CD4-positive, alpha-beta memory T cell (primary cell): ENCODE results near the gene RSU1. TPM values are rescaled to one million over a fixed set of nuclear protein-coding genes. Genes with fewer than 3 reads are reported as not detected.

Source experiments
- CTCF ChIA-PET: fragments of 350-600 bp; sonication (Branson Sonifier 250); formaldehyde crosslinking; loops from one replicate; lab custom pipeline; 2021; ENCODE audit warnings: inconsistent platforms; ENCODE audit not compliant: partially characterized antibody; lab: Charles Lee
- POLR2A ChIA-PET: fragments of 350-600 bp; sonication (Branson Sonifier 250); formaldehyde crosslinking; loops from one replicate; lab custom pipeline; 2021; ENCODE audit not compliant: partially characterized antibody; lab: Charles Lee
- DNase-seq, 5 donors: peaks; one replicate each; pipeline versions ENCODE4 v3.0.0 to v3.0.0-alpha.2; 2020 to 2022; ENCODE audit warnings: mixed read lengths in 1 of 5
- H3K27ac ChIP-seq: one replicate; pipeline ENCODE4 v1.7.0; 2013; ENCODE audit warnings: low read depth, low read length
- H3K27me3 ChIP-seq: 2 replicates; pipeline ENCODE4 v1.7.0; 2013; ENCODE audit warnings: mild to moderate bottlenecking, low read length, moderate library complexity; ENCODE audit not compliant: insufficient read depth
- H3K36me3 ChIP-seq: 2 replicates; pipeline ENCODE4 v1.7.0; 2013; ENCODE audit warnings: mild to moderate bottlenecking, low read length, moderate library complexity; ENCODE audit not compliant: insufficient read depth
- H3K4me1 ChIP-seq: 2 replicates; pipeline ENCODE4 v1.7.0; 2013; ENCODE audit warnings: mild to moderate bottlenecking, low read length, moderate library complexity; ENCODE audit not compliant: insufficient read depth
- H3K4me3 ChIP-seq, 2 donors: one replicate each; pipeline ENCODE4 v1.7.0; 2013; ENCODE audit warnings: low read length in 2 of 2, mild to moderate bottlenecking in 1 of 2
- H3K9me3 ChIP-seq, 2 donors: one replicate each; pipeline ENCODE4 v1.7.0; 2013; ENCODE audit warnings: low read length in 2 of 2, control low read depth in 1 of 2; ENCODE audit not compliant: control insufficient read depth in 1 of 2
- H3K27ac Mint-ChIP-seq, 7 donors: one replicate each; pipeline ENCODE4 v1.8.0; 2020 to 2021; ENCODE audit warnings: mixed read lengths in 7 of 7, mild to moderate bottlenecking in 6 of 7, inconsistent platforms in 3 of 7, moderate library complexity in 3 of 7
- H3K27me3 Mint-ChIP-seq, 2 donors: one replicate each; pipeline ENCODE4 v1.8.0; 2020 to 2021; ENCODE audit warnings: mixed read lengths in 2 of 2
- H3K36me3 Mint-ChIP-seq, 2 donors: one replicate each; pipeline ENCODE4 v1.8.0; 2020 to 2021; ENCODE audit warnings: mixed read lengths in 2 of 2, inconsistent platforms in 1 of 2, mild to moderate bottlenecking in 1 of 2
- H3K4me1 Mint-ChIP-seq, 4 donors: one replicate each; pipeline ENCODE4 v1.8.0; 2020 to 2021; ENCODE audit warnings: mixed read lengths in 4 of 4, mild to moderate bottlenecking in 1 of 4
- H3K4me3 Mint-ChIP-seq, 8 donors: one replicate each; pipeline ENCODE4 v1.8.0; 2020 to 2021; ENCODE audit warnings: mixed read lengths in 8 of 8, mild to moderate bottlenecking in 7 of 8, moderate library complexity in 6 of 8, inconsistent platforms in 3 of 8
- H3K9me3 Mint-ChIP-seq, 8 donors: one replicate each; pipeline ENCODE4 v1.8.0; 2020 to 2021; ENCODE audit warnings: mixed read lengths in 8 of 8, mild to moderate bottlenecking in 5 of 8, inconsistent platforms in 3 of 8, moderate library complexity in 1 of 8
- intact Hi-C: fragments of 100-400 bp; cut with micrococcal nuclease; formaldehyde crosslinking; loops from one replicate; pipeline ENCODE4 v1.15.1; 2023
- polyA plus RNA-seq, 2 donors: library from polyadenylated mRNA; unstranded; fragments of 300-500 nt; fragmentation: Illumina TruSeq; gene quantifications; one replicate each; pipeline ENCODE4 v1.2.3, GENCODE V29; 2021
- total RNA-seq, 2 experiments: library from RNA; stranded (reverse); gene quantifications; one replicate each; pipeline ENCODE4 v1.2.3, GENCODE V29; 2021

RSU1 gene
- total and polyA plus RNA-seq, 4 experiments from 2014 or later, result 53.6 to 186 (median 95.1) TPM

DNA sequence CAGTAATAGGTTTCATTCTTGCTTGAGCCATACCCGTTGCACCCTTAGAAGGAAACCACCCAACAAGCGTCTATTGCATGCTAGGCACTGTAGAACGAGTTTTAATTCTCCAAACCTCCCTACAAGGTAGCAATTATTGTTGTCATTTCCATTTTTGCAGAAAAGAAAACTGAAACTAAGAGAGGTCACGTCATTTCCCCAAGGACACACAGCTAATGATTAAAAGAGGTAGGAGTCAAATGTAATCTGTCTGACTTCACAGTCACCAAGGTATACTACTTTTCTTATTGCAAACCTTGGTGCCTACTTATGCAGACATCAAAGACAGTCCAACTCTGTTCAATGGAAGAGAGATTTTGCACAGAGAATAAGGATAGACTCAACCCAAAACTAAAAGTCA lies 246.5 kb downstream of the RSU1 start:
- intact Hi-C loops, result no loop called here
- peaks cover 0 to 8% (median 5%) of the 10 kb centered on the region in 4 donors for H3K4me1 Mint-ChIP-seq
- H3K27ac Mint-ChIP-seq, result no peak overlapping the region
- no peak overlapping the region for H3K27ac ChIP-seq
- H3K27me3 ChIP-seq, result peaks cover 4% of the 10 kb centered on the region
- ChIA-PET POLR2A (no interaction called here), CTCF (no interaction called here)
- peaks cover 11 to 25% of the 10 kb centered on the region in 2 donors for H3K27me3 Mint-ChIP-seq
- H3K36me3 ChIP-seq, result no peaks in the 10 kb centered on the region
- no peak for DNase-seq
- no peak overlapping the region for H3K4me3 ChIP-seq
- H3K4me3 Mint-ChIP-seq, result peak overlapping the region in 3 of 8 donors; percentile 9 to 65 (median 59)
- H3K4me1 ChIP-seq, result no peaks in the 10 kb centered on the region
- no peaks in the 10 kb centered on the region for H3K9me3 ChIP-seq
- no peaks in the 10 kb centered on the region for H3K36me3 Mint-ChIP-seq
- H3K9me3 Mint-ChIP-seq, result no peaks in the 10 kb centered on the region

GRCh38 chr10:16566202-16566805 lies 250.9 kb downstream of the RSU1 start:
- H3K9me3 ChIP-seq, result no peaks in the 10 kb centered on the region
- POLR2A ChIA-PET, result no interaction called here
- peaks cover 0 to 8% (median 5%) of the 10 kb centered on the region in 4 donors for H3K4me1 Mint-ChIP-seq
- no peak overlapping the region for H3K4me3 ChIP-seq
- H3K36me3 Mint-ChIP-seq, result no peaks in the 10 kb centered on the region
- peaks cover 8 to 32% of the 10 kb centered on the region in 2 donors for H3K27me3 Mint-ChIP-seq
- intact Hi-C loops, result no loop called here
- H3K27me3 ChIP-seq, result no peaks in the 10 kb centered on the region
- no peak overlapping the region for H3K27ac Mint-ChIP-seq
- H3K9me3 Mint-ChIP-seq, result peaks cover 0 to 2% (median 0%) of the 10 kb centered on the region in 8 donors
- DNase-seq, result no peak
- H3K4me3 Mint-ChIP-seq, result peak overlapping the region in 1 of 8 donors; percentile 21
- no peaks in the 10 kb centered on the region for H3K4me1 ChIP-seq
- CTCF ChIA-PET, result no interaction called here
- no peak overlapping the region for H3K27ac ChIP-seq
- H3K36me3 ChIP-seq, result no peaks in the 10 kb centered on the region

GRCh38 chr10:16565604-16566003 lies 251.6 kb downstream of the RSU1 start:
- no peak overlapping the region for H3K27ac ChIP-seq
- Mint-ChIP-seq H3K27ac (peak overlapping the region in 1 of 7 donors; percentile 8), H3K4me1 (peaks cover 0 to 3% (median 1%) of the 10 kb centered on the region in 4 donors), H3K27me3 (peaks cover 8 to 33% of the 10 kb centered on the region in 2 donors), H3K36me3 (no peaks in the 10 kb centered on the region), H3K4me3 (no peak overlapping the region), H3K9me3 (peaks cover 0 to 3% (median 0%) of the 10 kb centered on the region in 8 donors)
- POLR2A ChIA-PET, result no interaction called here
- intact Hi-C loops, result no loop called here
- H3K36me3 ChIP-seq, result no peaks in the 10 kb centered on the region
- no peaks in the 10 kb centered on the region for H3K4me1 ChIP-seq
- H3K9me3 ChIP-seq, result no peaks in the 10 kb centered on the region
- CTCF ChIA-PET, result no interaction called here
- H3K27me3 ChIP-seq, result no peaks in the 10 kb centered on the region
- DNase-seq, result no peak
- no peak overlapping the region for H3K4me3 ChIP-seq

DNA sequence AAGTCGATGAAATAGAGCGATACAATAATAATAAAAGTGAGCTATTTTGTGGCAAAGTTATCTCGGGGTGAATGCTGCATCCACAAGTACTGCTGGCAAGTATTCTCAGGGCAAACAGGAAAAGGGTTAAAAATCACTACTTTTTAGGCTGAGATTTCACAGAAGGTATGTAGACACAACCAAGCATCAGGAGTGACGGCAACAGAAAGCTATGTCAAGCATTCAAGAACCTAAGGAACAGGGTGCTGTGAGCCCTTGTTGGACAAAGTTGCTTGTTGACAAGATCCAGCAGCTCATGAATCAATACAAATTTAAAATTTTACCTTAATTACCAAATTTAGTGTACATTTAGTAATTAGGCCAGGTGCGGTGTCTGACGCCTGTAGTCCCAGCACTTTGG lies 254.3 kb downstream of the RSU1 start:
- peaks cover 0 to 2% (median 0%) of the 10 kb centered on the region in 4 donors for H3K4me1 Mint-ChIP-seq
- intact Hi-C loops, result no loop called here
- ChIA-PET CTCF (no interaction called here), POLR2A (no interaction called here)
- Histone ChIP-seq H3K27ac (no peak overlapping the region), H3K36me3 (no peaks in the 10 kb centered on the region), H3K9me3 (no peaks in the 10 kb centered on the region), H3K4me3 (no peak overlapping the region), H3K4me1 (no peaks in the 10 kb centered on the region), H3K27me3 (peaks cover 4% of the 10 kb centered on the region)
- no peaks in the 10 kb centered on the region for H3K36me3 Mint-ChIP-seq
- peaks cover 0 to 6% (median 2%) of the 10 kb centered on the region in 8 donors for H3K9me3 Mint-ChIP-seq
- peaks cover 16 to 35% of the 10 kb centered on the region in 2 donors for H3K27me3 Mint-ChIP-seq
- DNase-seq, result no peak
- H3K27ac Mint-ChIP-seq, result no peak overlapping the region
- no peak overlapping the region for H3K4me3 Mint-ChIP-seq

- H3K4me3 Mint-ChIP-seq, result no peak overlapping the region
- H3K4me1 Mint-ChIP-seq, result no peaks in the 10 kb centered on the region
- Histone ChIP-seq H3K4me3 (no peak overlapping the region), H3K36me3 (no peaks in the 10 kb centered on the region), H3K27ac (no peak overlapping the region), H3K9me3 (no peaks in the 10 kb centered on the region), H3K27me3 (peaks cover 4% of the 10 kb centered on the region), H3K4me1 (no peaks in the 10 kb centered on the region)
- peak overlapping the region in 1 of 7 donors; percentile 44 for H3K27ac Mint-ChIP-seq
- peaks cover 17 to 28% of the 10 kb centered on the region in 2 donors for H3K27me3 Mint-ChIP-seq
- peaks cover 0 to 6% (median 4%) of the 10 kb centered on the region in 8 donors for H3K9me3 Mint-ChIP-seq
- intact Hi-C loops, result no loop called here
- CTCF ChIA-PET, result no interaction called here
- no peaks in the 10 kb centered on the region for H3K36me3 Mint-ChIP-seq
- POLR2A ChIA-PET, result no interaction called here
- DNase-seq, result no peak
These were observed 257.9 kb downstream of the RSU1 start for GRCh38 chr10:16559236-16559773.

DNA sequence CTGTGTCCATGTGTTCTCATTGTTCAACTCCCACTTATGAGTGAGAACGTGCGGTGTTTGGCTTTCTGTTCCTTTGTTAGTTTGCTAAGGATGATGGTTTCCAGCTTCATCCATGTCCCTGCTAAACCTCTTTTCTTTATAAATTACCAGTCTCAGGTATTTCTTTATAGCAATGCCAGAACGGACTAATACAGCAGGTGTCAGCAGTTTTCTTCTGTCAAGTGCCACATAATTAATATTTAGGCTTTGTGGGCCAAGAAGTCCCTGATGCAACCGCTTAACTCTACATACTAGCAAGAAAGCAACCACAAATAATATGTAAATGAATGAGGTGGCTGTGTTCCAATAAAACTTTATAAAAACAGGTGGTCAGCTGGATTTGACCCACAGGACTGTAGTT lies 269.3 kb downstream of the RSU1 start:
- Mint-ChIP-seq H3K4me3 (no peak overlapping the region), H3K27ac (no peak overlapping the region)
- POLR2A ChIA-PET, result no interaction called here

DNA sequence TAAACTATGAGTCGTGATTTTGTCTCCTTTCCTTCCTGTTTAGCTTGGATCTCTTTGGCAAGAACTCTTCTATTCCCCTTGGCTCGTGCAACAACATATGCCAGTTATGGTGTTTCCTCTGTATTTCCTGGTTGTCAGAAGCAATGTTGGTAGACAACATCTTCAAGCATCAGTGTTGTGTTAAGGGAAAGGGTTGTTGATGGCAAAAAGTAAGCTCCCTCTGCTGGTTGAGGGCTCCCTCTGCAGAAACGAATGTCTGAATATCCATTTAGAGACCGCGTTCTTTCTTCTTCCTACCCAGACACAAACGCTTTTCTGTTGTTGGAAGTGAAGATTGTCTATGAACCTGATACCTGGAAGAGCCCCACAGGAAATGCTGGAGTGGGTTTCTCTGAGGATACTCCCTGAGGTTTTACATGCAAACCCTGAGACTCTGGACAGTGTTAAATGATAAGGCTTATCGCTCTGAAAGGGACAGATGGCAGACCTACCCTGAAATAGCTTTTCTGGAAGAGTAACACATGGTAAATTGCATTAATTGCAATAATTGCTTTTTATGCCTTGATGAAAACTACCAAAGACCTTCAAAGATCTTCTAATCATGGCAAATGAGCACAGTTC lies 272.0 kb downstream of the RSU1 start:
- intact Hi-C loops, result no loop called here
- Mint-ChIP-seq H3K4me3 (no peak overlapping the region), H3K27me3 (peaks cover 11 to 17% of the 10 kb centered on the region in 2 donors), H3K4me1 (peaks cover 0 to 3% (median 0%) of the 10 kb centered on the region in 4 donors), H3K27ac (no peak overlapping the region), H3K9me3 (no peaks in the 10 kb centered on the region), H3K36me3 (no peaks in the 10 kb centered on the region)
- Histone ChIP-seq H3K4me3 (no peak overlapping the region), H3K27ac (no peak overlapping the region), H3K9me3 (no peaks in the 10 kb centered on the region), H3K27me3 (no peaks in the 10 kb centered on the region), H3K36me3 (no peaks in the 10 kb centered on the region), H3K4me1 (no peaks in the 10 kb centered on the region)
- ChIA-PET CTCF (interaction anchor here (0.5 to 1.6 kb wide), 7 partner anchors 9 to 643 kb away, joined by 3 to 7 read pairs (median 3); no protein-coding TSS in a partner anchor), POLR2A (no interaction called here)
- DNase-seq, result peak in 3 of 5 donors; percentile 7 to 12 (median 11)

More for the DNA sequence above, 269.3 kb downstream of the RSU1 start:
- peaks cover 10 to 13% of the 10 kb centered on the region in 2 donors for H3K27me3 Mint-ChIP-seq
- H3K27ac ChIP-seq, result no peak overlapping the region
- H3K4me3 ChIP-seq, result no peak overlapping the region
- H3K27me3 ChIP-seq, result no peaks in the 10 kb centered on the region
- no peaks in the 10 kb centered on the region for H3K9me3 ChIP-seq
- H3K9me3 Mint-ChIP-seq, result no peaks in the 10 kb centered on the region
- no peaks in the 10 kb centered on the region for H3K36me3 ChIP-seq
- peaks cover 0 to 3% (median 0%) of the 10 kb centered on the region in 4 donors for H3K4me1 Mint-ChIP-seq
- intact Hi-C loops, result no loop called here
- no peak for DNase-seq
- H3K4me1 ChIP-seq, result no peaks in the 10 kb centered on the region
- H3K36me3 Mint-ChIP-seq, result no peaks in the 10 kb centered on the region
- CTCF ChIA-PET, result no interaction called here
